Measurements from ENCODE around the gene OSBPL3.

GRCh38 chr7:24869572-24869971 is 110.4 kb downstream of the OSBPL3 start:
- TF ChIP-seq TAF1 (conservative IDR thresholded peaks at IDR 0.05) (no peak), CTCF (IDR thresholded peaks at IDR 0.05; ENCODE audit: low read depth, low read length, missing input control) (no peak), YY1 (IDR thresholded peaks at IDR 0.05) (no peak), FOXA1 (IDR thresholded peaks at IDR 0.05) (no peak), RAD21 (IDR thresholded peaks at IDR 0.05) (no peak), SP1 (IDR thresholded peaks at IDR 0.05) (no peak), REST (IDR thresholded peaks at IDR 0.05) (no peak), MAX (IDR thresholded peaks at IDR 0.05) (no peak), EGR1 (IDR thresholded peaks at IDR 0.05; ENCODE audit: low read depth in 2 of 2) (no peak), GABPA (IDR thresholded peaks at IDR 0.05 in 1 of 2, conservative IDR thresholded peaks at IDR 0.05 in 1 of 2) (no peak), ATF3 (IDR thresholded peaks at IDR 0.05) (no peak)

All from liver (tissue), 3 donors.